ENCODE results near the gene RAC3. TPM values are rescaled to one million over a fixed set of nuclear protein-coding genes. Genes with fewer than 3 reads are reported as not detected.

RAC3 gene
- total and polyA plus RNA-seq, 2 of the 8 experiments (the other 6 are each of a cell fraction or from before 2014, with no cell fraction given) = 177 to 299 TPM

DNA sequence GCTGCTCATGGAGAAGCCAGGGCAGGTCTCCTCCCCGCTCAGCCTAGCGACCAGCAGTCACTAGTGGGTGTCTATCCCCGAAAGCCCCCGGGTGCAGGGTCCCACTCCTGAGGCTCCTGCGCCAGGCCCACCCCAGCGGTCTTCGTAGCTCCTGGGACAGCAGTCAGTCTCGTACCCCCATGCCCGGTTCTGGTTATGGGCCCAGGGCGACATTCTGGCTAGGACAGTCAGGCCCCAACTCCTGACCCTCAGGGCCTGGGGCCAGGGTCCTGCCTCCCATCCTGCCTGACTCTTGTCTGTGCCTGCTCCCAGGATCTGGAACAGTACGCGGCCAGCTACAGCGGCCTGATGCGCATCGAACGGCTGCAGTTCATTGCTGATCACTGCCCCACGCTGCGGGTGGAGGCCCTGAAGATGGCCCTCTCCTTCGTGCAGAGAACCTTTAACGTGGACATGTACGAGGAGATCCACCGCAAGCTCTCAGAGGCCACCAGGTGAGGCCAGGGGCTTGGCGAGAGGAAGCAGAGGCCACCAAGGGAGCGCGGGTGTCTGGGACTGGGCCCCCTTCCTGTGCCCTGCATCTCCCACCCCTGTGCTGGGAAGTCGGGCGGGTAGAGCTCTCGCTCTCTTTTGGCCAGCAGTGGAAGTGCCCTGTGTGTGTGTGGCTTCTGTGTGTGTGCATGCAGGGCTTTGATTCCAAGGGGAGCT, 22.2 kb downstream of the RAC3 start (continued):
- TF ChIP-seq NRF1 (IDR thresholded peaks at IDR 0.05; ENCODE audit: low read depth, low read length) = no peak
- TF ChIP-seq POLR2A (IDR thresholded peaks at IDR 0.05; ENCODE audit: control extremely low read depth in 1 of 2, low read depth in 2 of 2, low read length in 2 of 2) = no peak
- no peak for TF ChIP-seq SUZ12 (IDR thresholded peaks at IDR 0.05; ENCODE audit: low read length)
- TF ChIP-seq GABPA (IDR thresholded peaks at IDR 0.05; ENCODE audit: borderline replicate concordance, insufficient read depth, low read length) = no peak
- no peak for TF ChIP-seq TEAD4 (IDR thresholded peaks at IDR 0.05; ENCODE audit: low read depth, low read length)
- no peak for TF ChIP-seq MAFK (IDR thresholded peaks at IDR 0.05; ENCODE audit: low read depth, low read length)
- TF ChIP-seq ZNF274 (IDR thresholded peaks at IDR 0.05; ENCODE audit: borderline replicate concordance, extremely low read depth, low read length) = no peak
- no peak for TF ChIP-seq CHD2 (IDR thresholded peaks at IDR 0.05; ENCODE audit: low read length)
- TF ChIP-seq KDM4A (IDR thresholded peaks at IDR 0.05; ENCODE audit: low read depth, low read length, severe bottlenecking) = no peak
- no peak for TF ChIP-seq RNF2 (IDR thresholded peaks at IDR 0.05; ENCODE audit: borderline replicate concordance, low read depth, low read length, missing control alignments, poor library complexity, severe bottlenecking)

All from H1 (cell line).